Measurements from ENCODE around the gene LEUTX.

DNA sequence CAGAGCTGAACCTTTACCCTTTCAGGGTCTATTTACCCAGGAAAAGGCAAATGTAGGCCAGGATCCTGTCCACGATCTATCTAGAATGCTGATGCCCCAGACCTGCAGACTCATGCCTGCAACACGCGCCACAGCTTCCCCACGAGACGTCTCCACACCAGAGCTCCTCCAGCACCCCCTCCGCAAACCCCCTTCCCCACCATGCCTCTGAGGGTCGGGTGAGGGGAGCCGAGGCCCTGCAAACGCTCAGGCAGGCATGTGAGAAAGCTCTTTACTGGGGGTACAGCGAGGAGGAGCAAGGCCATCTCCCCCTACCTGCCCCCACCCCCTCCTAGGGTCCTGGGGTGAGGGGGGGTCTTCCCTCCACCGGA, 46.4 kb downstream of the LEUTX start:
- TF ChIP-seq, protein P1, sequence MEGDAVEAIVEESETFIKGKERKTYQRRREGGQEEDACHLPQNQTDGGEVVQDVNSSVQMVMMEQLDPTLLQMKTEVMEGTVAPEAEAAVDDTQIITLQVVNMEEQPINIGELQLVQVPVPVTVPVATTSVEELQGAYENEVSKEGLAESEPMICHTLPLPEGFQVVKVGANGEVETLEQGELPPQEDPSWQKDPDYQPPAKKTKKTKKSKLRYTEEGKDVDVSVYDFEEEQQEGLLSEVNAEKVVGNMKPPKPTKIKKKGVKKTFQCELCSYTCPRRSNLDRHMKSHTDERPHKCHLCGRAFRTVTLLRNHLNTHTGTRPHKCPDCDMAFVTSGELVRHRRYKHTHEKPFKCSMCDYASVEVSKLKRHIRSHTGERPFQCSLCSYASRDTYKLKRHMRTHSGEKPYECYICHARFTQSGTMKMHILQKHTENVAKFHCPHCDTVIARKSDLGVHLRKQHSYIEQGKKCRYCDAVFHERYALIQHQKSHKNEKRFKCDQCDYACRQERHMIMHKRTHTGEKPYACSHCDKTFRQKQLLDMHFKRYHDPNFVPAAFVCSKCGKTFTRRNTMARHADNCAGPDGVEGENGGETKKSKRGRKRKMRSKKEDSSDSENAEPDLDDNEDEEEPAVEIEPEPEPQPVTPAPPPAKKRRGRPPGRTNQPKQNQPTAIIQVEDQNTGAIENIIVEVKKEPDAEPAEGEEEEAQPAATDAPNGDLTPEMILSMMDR (conservative IDR thresholded peaks at IDR 0.05; ENCODE audit: low read depth in 2 of 2): no peak
- TF ChIP-seq POLR2AphosphoS5 (IDR thresholded peaks at IDR 0.05; ENCODE audit: low read depth) (no peak), NANOG (IDR thresholded peaks at IDR 0.05; ENCODE audit: borderline replicate concordance) (no peak), CREB1 (CRISPR knock-in tag; IDR thresholded peaks at IDR 0.05; ENCODE audit: low read depth) (no peak), EZH2 (IDR thresholded peaks at IDR 0.05; ENCODE audit: low read depth, unreplicated experiment) (no peak), EZH2phosphoT487 (IDR thresholded peaks at IDR 0.05; ENCODE audit: unreplicated experiment) (no peak), ZNF114 (CRISPR knock-in tag; IDR thresholded peaks at IDR 0.05) (no peak), JUNB (IDR thresholded peaks at IDR 0.05; ENCODE audit: unreplicated experiment) (no peak), ZNF331 (CRISPR knock-in tag; IDR thresholded peaks at IDR 0.05; ENCODE audit: low read depth) (no peak), STAT1 (IDR thresholded peaks at IDR 0.05; ENCODE audit: unreplicated experiment) (no peak)
- TF ChIP-seq, protein P2, sequence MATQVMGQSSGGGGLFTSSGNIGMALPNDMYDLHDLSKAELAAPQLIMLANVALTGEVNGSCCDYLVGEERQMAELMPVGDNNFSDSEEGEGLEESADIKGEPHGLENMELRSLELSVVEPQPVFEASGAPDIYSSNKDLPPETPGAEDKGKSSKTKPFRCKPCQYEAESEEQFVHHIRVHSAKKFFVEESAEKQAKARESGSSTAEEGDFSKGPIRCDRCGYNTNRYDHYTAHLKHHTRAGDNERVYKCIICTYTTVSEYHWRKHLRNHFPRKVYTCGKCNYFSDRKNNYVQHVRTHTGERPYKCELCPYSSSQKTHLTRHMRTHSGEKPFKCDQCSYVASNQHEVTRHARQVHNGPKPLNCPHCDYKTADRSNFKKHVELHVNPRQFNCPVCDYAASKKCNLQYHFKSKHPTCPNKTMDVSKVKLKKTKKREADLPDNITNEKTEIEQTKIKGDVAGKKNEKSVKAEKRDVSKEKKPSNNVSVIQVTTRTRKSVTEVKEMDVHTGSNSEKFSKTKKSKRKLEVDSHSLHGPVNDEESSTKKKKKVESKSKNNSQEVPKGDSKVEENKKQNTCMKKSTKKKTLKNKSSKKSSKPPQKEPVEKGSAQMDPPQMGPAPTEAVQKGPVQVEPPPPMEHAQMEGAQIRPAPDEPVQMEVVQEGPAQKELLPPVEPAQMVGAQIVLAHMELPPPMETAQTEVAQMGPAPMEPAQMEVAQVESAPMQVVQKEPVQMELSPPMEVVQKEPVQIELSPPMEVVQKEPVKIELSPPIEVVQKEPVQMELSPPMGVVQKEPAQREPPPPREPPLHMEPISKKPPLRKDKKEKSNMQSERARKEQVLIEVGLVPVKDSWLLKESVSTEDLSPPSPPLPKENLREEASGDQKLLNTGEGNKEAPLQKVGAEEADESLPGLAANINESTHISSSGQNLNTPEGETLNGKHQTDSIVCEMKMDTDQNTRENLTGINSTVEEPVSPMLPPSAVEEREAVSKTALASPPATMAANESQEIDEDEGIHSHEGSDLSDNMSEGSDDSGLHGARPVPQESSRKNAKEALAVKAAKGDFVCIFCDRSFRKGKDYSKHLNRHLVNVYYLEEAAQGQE (IDR thresholded peaks at IDR 0.05; ENCODE audit: unreplicated experiment): no peak
- TF ChIP-seq, protein P3, sequence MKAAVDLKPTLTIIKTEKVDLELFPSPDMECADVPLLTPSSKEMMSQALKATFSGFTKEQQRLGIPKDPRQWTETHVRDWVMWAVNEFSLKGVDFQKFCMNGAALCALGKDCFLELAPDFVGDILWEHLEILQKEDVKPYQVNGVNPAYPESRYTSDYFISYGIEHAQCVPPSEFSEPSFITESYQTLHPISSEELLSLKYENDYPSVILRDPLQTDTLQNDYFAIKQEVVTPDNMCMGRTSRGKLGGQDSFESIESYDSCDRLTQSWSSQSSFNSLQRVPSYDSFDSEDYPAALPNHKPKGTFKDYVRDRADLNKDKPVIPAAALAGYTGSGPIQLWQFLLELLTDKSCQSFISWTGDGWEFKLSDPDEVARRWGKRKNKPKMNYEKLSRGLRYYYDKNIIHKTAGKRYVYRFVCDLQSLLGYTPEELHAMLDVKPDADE (IDR thresholded peaks at IDR 0.05): no peak
- TF ChIP-seq, protein P4, sequence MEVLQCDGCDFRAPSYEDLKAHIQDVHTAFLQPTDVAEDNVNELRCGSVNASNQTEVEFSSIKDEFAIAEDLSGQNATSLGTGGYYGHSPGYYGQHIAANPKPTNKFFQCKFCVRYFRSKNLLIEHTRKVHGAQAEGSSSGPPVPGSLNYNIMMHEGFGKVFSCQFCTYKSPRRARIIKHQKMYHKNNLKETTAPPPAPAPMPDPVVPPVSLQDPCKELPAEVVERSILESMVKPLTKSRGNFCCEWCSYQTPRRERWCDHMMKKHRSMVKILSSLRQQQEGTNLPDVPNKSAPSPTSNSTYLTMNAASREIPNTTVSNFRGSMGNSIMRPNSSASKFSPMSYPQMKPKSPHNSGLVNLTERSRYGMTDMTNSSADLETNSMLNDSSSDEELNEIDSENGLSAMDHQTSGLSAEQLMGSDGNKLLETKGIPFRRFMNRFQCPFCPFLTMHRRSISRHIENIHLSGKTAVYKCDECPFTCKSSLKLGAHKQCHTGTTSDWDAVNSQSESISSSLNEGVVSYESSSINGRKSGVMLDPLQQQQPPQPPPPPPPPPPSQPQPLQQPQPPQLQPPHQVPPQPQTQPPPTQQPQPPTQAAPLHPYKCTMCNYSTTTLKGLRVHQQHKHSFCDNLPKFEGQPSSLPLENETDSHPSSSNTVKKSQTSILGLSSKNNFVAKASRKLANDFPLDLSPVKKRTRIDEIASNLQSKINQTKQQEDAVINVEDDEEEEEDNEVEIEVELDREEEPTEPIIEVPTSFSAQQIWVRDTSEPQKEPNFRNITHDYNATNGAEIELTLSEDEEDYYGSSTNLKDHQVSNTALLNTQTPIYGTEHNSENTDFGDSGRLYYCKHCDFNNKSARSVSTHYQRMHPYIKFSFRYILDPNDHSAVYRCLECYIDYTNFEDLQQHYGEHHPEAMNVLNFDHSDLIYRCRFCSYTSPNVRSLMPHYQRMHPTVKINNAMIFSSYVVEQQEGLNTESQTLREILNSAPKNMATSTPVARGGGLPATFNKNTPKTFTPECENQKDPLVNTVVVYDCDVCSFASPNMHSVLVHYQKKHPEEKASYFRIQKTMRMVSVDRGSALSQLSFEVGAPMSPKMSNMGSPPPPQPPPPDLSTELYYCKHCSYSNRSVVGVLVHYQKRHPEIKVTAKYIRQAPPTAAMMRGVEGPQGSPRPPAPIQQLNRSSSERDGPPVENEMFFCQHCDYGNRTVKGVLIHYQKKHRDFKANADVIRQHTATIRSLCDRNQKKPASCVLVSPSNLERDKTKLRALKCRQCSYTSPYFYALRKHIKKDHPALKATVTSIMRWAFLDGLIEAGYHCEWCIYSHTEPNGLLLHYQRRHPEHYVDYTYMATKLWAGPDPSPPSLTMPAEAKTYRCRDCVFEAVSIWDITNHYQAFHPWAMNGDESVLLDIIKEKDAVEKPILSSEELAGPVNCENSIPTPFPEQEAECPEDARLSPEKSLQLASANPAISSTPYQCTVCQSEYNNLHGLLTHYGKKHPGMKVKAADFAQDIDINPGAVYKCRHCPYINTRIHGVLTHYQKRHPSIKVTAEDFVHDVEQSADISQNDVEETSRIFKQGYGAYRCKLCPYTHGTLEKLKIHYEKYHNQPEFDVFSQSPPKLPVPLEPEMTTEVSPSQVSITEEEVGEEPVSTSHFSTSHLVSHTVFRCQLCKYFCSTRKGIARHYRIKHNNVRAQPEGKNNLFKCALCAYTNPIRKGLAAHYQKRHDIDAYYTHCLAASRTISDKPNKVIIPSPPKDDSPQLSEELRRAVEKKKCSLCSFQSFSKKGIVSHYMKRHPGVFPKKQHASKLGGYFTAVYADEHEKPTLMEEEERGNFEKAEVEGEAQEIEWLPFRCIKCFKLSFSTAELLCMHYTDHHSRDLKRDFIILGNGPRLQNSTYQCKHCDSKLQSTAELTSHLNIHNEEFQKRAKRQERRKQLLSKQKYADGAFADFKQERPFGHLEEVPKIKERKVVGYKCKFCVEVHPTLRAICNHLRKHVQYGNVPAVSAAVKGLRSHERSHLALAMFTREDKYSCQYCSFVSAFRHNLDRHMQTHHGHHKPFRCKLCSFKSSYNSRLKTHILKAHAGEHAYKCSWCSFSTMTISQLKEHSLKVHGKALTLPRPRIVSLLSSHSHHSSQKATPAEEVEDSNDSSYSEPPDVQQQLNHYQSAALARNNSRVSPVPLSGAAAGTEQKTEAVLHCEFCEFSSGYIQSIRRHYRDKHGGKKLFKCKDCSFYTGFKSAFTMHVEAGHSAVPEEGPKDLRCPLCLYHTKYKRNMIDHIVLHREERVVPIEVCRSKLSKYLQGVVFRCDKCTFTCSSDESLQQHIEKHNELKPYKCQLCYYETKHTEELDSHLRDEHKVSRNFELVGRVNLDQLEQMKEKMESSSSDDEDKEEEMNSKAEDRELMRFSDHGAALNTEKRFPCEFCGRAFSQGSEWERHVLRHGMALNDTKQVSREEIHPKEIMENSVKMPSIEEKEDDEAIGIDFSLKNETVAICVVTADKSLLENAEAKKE (CRISPR knock-in tag; IDR thresholded peaks at IDR 0.05): no peak
